ENCODE data around the gene NCOA1. TPM values are rescaled to one million over a fixed set of nuclear protein-coding genes. Genes with fewer than 3 reads are reported as not detected.

NCOA1 gene
- total and polyA plus RNA-seq, 10 of the 15 experiments (the other 5 are each of a cell fraction or from before 2014, with no cell fraction given), result 1.8 to 35.6 (median 6.1) TPM

DNA sequence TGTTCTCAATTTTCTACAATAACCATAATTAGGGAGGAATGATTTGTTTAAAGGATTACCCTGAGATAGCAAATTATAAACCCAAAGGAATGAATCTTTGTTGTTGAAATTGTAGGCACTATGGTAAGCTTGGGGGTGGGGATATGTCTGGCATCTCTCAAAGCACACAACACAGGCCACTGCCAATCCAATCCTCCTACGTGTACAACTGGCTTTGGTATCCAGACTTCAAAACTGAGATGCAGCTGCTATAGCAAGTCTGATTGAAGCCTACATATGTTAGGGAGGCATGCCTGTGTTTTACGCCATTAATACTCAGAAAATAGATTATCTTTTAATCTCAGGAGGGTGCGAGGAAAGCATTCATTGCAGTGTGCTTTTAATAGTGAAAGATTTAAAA lies 5.9 kb upstream of the NCOA1 start:
- no peak overlapping the region for H3K4me2 ChIP-seq (ENCODE audit: control insufficient read depth, insufficient read depth)
- no peak overlapping the region for H3K4me3 ChIP-seq
- ATAC-seq (no peak), DNase-seq (ENCODE audit: low read depth, low spot score) (no peak), FAIRE-seq (no peak)
- peaks cover 8% of the 10 kb centered on the region for H3K4me1 ChIP-seq (ENCODE audit: control insufficient read depth, insufficient read depth, low read length)
- H3K27ac ChIP-seq (ENCODE audit: control insufficient read depth, insufficient read depth), result no peak overlapping the region
- no peak overlapping the region for H2AFZ ChIP-seq (ENCODE audit: control insufficient read depth, low read depth, low read length)
- no peak overlapping the region for H3K9ac ChIP-seq (ENCODE audit: control insufficient read depth, insufficient read depth, low read length)
- H3K27me3 ChIP-seq (replicated peaks in 1 of 2; ENCODE audit: control insufficient read depth in 2 of 2, insufficient read depth in 2 of 2, low read length in 1 of 2), result no peaks in the 10 kb centered on the region
- H3K36me3 ChIP-seq (ENCODE audit: control insufficient read depth in 2 of 2, insufficient read depth in 2 of 2, low read length in 1 of 2), result no peaks in the 10 kb centered on the region
- ChIA-PET POLR2A (no interaction called here), RAD21 (ENCODE audit: unreplicated experiment) (no interaction called here), CTCF (no interaction called here), SMC1A (ENCODE audit: uncharacterized antibody, unreplicated experiment) (no interaction called here)
- intact Hi-C loops (cut with micrococcal nuclease; ENCODE audit: unreplicated experiment) (no loop called here), in situ Hi-C loops (cut with MboI) (no loop called here)
- H3K9me3 ChIP-seq (replicated peaks; ENCODE audit: control insufficient read depth, insufficient read depth, low read length), result no peaks in the 10 kb centered on the region; the same call in 2 of the 3 replicates
- 71% methylated on average over 3 of the region's 3 CpGs for WGBS (ENCODE audit: insufficient coverage, insufficient replicate concordance, low lambda C conversion rate, missing lambda C conversion rate)
- TF ChIP-seq PAX5 (IDR thresholded peaks at IDR 0.05; ENCODE audit: borderline replicate concordance, low read depth, low read length), result no peak
- no peak for TF ChIP-seq HDAC6 (IDR thresholded peaks at IDR 0.05; ENCODE audit: unreplicated experiment)
- TF ChIP-seq FOXM1 (IDR thresholded peaks at IDR 0.05; ENCODE audit: low read depth, low read length), result no peak
- no peak for TF ChIP-seq NBN (IDR thresholded peaks at IDR 0.05)
- no peak for TF ChIP-seq POLR2AphosphoS5 (IDR thresholded peaks at IDR 0.05; ENCODE audit: low read length)
- TF ChIP-seq BHLHE40 (IDR thresholded peaks at IDR 0.05; ENCODE audit: borderline replicate concordance in 1 of 2, low read depth in 2 of 2, low read length in 1 of 2), result no peak
- no peak for TF ChIP-seq SIX5 (IDR thresholded peaks at IDR 0.05; ENCODE audit: low read depth, low read length, severe bottlenecking)
- TF ChIP-seq, protein P1, sequence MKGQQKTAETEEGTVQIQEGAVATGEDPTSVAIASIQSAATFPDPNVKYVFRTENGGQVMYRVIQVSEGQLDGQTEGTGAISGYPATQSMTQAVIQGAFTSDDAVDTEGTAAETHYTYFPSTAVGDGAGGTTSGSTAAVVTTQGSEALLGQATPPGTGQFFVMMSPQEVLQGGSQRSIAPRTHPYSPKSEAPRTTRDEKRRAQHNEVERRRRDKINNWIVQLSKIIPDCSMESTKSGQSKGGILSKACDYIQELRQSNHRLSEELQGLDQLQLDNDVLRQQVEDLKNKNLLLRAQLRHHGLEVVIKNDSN (IDR thresholded peaks at IDR 0.05; ENCODE audit: borderline replicate concordance, extremely low read length, insufficient read depth, low read depth, low read length), result no peak
- TF ChIP-seq, protein P2, sequence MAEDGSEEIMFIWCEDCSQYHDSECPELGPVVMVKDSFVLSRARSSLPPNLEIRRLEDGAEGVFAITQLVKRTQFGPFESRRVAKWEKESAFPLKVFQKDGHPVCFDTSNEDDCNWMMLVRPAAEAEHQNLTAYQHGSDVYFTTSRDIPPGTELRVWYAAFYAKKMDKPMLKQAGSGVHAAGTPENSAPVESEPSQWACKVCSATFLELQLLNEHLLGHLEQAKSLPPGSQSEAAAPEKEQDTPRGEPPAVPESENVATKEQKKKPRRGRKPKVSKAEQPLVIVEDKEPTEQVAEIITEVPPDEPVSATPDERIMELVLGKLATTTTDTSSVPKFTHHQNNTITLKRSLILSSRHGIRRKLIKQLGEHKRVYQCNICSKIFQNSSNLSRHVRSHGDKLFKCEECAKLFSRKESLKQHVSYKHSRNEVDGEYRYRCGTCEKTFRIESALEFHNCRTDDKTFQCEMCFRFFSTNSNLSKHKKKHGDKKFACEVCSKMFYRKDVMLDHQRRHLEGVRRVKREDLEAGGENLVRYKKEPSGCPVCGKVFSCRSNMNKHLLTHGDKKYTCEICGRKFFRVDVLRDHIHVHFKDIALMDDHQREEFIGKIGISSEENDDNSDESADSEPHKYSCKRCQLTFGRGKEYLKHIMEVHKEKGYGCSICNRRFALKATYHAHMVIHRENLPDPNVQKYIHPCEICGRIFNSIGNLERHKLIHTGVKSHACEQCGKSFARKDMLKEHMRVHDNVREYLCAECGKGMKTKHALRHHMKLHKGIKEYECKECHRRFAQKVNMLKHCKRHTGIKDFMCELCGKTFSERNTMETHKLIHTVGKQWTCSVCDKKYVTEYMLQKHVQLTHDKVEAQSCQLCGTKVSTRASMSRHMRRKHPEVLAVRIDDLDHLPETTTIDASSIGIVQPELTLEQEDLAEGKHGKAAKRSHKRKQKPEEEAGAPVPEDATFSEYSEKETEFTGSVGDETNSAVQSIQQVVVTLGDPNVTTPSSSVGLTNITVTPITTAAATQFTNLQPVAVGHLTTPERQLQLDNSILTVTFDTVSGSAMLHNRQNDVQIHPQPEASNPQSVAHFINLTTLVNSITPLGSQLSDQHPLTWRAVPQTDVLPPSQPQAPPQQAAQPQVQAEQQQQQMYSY (CRISPR knock-in tag; IDR thresholded peaks at IDR 0.05), result no peak
- TF ChIP-seq RFX5 (IDR thresholded peaks at IDR 0.05; ENCODE audit: low read depth, low read length), result no peak
- no peak for TF ChIP-seq ETV6 (conservative IDR thresholded peaks at IDR 0.05 in 1 of 2, IDR thresholded peaks at IDR 0.05 in 1 of 2; ENCODE audit: borderline replicate concordance in 1 of 2, low read depth in 1 of 2)
- TF ChIP-seq GATAD2B (conservative IDR thresholded peaks at IDR 0.05; ENCODE audit: low read depth), result no peak
- TF ChIP-seq, protein P3, sequence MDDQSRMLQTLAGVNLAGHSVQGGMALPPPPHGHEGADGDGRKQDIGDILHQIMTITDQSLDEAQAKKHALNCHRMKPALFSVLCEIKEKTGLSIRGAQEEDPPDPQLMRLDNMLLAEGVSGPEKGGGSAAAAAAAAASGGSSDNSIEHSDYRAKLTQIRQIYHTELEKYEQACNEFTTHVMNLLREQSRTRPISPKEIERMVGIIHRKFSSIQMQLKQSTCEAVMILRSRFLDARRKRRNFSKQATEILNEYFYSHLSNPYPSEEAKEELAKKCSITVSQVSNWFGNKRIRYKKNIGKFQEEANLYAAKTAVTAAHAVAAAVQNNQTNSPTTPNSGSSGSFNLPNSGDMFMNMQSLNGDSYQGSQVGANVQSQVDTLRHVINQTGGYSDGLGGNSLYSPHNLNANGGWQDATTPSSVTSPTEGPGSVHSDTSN (IDR thresholded peaks at IDR 0.05; ENCODE audit: insufficient replicate concordance, low read depth, low read length), result no peak
- no peaks in the 10 kb centered on the region for H4K20me1 ChIP-seq (ENCODE audit: control insufficient read depth, insufficient read depth)
- BruUV-seq (replicated peaks), result no TSS peak
- peaks cover 2% of the 10 kb centered on the region; the same call in 1 of the 2 replicates for H3K79me2 ChIP-seq (ENCODE audit: control insufficient read depth, insufficient read depth, low read length)

All from GM12878 (cell line).